Thoracic aorta (tissue), 2 donors: ENCODE measurements around the gene CASD1. TPM values are rescaled to one million over a fixed set of nuclear protein-coding genes. Genes with fewer than 3 reads are reported as not detected.

Source experiments
- ATAC-seq: fragments of 150-250 bp; one replicate; pipeline ENCODE4 v1.8.0; 2017; ENCODE audit warnings: low read depth; ENCODE audit not compliant: insufficient number of reproducible peaks, low FRiP score
- DNase-seq: peaks from one replicate; pipeline ENCODE4 v3.0.0-alpha.2; 2020; ENCODE audit warnings: low spot score
- H3K27ac ChIP-seq, 2 donors: fragments of 200-600 bp; sonication (generic); 1 replicate in 1 of 2; 2 replicates in 1 of 2; pipeline ENCODE4 v1.5.1; 2016; ENCODE audit warnings: mild to moderate bottlenecking in 2 of 2, moderate library complexity in 2 of 2
- H3K27me3 ChIP-seq: fragments of 200-600 bp; sonication (generic); replicated peaks from 2 replicates; pipeline ENCODE4 v1.6.0; 2016; ENCODE audit warnings: mild to moderate bottlenecking; ENCODE audit not compliant: insufficient read depth
- H3K36me3 ChIP-seq: fragments of 200-600 bp; sonication (generic); one replicate; pipeline ENCODE4 v1.5.1; 2016
- H3K4me1 ChIP-seq, 2 donors: fragments of 200-600 bp; sonication (generic); 1 replicate in 1 of 2; 2 replicates in 1 of 2; pipeline versions ENCODE4 v1.5.1 to v1.6.0; 2016; ENCODE audit warnings: low read depth in 2 of 2, mild to moderate bottlenecking in 1 of 2; ENCODE audit not compliant: control insufficient read depth in 1 of 2
- H3K4me3 ChIP-seq: fragments of 200-600 bp; sonication (generic); 2 replicates; pipeline ENCODE4 v1.5.1; 2016; ENCODE audit warnings: mild to moderate bottlenecking
- H3K9me3 ChIP-seq: fragments of 200-600 bp; sonication (generic); 2 replicates; pipeline ENCODE4 v1.5.1; 2016
- total RNA-seq, 2 donors: library from RNA; depleted of rRNA; stranded (reverse); fragments of >200 nt; gene quantifications; one replicate each; pipeline versions ENCODE4 v1.1.0 to v1.2.3, GENCODE V29; 2016
- TF ChIP-seq, protein P1 (sequence below): fragments of 200-600 bp; sonication (generic); IDR thresholded peaks from one replicate; pipeline ENCODE4 v1.5.1; 2019; ENCODE audit warnings: antibody characterized with exemption

The CASD1 gene
- total RNA-seq, 2 donors from 2014 or later: 12.3 to 21.0 TPM

GRCh38 chr7:94577357-94577756, 67.7 kb downstream of the CASD1 start:
- no peak for DNase-seq
- H3K9me3 ChIP-seq: peaks cover 17% of the 10 kb centered on the region
- TF ChIP-seq, protein P1, sequence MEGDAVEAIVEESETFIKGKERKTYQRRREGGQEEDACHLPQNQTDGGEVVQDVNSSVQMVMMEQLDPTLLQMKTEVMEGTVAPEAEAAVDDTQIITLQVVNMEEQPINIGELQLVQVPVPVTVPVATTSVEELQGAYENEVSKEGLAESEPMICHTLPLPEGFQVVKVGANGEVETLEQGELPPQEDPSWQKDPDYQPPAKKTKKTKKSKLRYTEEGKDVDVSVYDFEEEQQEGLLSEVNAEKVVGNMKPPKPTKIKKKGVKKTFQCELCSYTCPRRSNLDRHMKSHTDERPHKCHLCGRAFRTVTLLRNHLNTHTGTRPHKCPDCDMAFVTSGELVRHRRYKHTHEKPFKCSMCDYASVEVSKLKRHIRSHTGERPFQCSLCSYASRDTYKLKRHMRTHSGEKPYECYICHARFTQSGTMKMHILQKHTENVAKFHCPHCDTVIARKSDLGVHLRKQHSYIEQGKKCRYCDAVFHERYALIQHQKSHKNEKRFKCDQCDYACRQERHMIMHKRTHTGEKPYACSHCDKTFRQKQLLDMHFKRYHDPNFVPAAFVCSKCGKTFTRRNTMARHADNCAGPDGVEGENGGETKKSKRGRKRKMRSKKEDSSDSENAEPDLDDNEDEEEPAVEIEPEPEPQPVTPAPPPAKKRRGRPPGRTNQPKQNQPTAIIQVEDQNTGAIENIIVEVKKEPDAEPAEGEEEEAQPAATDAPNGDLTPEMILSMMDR: no peak
- H3K4me1 ChIP-seq: no peaks in the 10 kb centered on the region
- H3K27me3 ChIP-seq: no peaks in the 10 kb centered on the region
- no peak overlapping the region for H3K27ac ChIP-seq
- no peak for ATAC-seq
- H3K36me3 ChIP-seq: peaks cover 3% of the 10 kb centered on the region
- no peak overlapping the region for H3K4me3 ChIP-seq

GRCh38 chr7:94578614-94579013, 69.0 kb downstream of the CASD1 start:
- no peak for DNase-seq
- no peaks in the 10 kb centered on the region for H3K27me3 ChIP-seq
- H3K27ac ChIP-seq: no peak overlapping the region
- no peaks in the 10 kb centered on the region for H3K4me1 ChIP-seq
- H3K9me3 ChIP-seq: peaks cover 9% of the 10 kb centered on the region
- TF ChIP-seq, protein P1: no peak
- H3K36me3 ChIP-seq: peaks cover 3% of the 10 kb centered on the region
- no peak overlapping the region for H3K4me3 ChIP-seq
- ATAC-seq: no peak

DNA sequence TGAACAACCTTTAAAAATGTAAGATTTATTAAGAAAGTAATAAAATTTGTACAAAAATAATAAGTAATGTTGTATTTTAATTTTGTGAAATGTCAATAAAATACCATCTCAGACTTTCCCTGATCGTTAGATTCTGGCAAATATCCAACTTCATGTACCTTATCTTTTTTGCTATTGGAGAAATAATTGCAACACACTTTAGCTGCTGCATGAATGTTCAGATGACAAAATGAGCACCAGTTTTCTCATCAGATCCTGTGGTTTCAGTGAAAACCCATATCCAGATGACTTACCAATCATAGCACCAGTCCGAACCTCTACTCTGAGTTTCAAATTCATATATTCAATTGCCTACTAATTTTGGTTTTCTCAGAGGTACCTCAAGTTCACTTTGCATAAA, 69.9 kb downstream of the CASD1 start:
- H3K27me3 ChIP-seq: no peaks in the 10 kb centered on the region
- no peak for ATAC-seq
- no peaks in the 10 kb centered on the region for H3K4me1 ChIP-seq
- TF ChIP-seq, protein P1: no peak
- DNase-seq: no peak
- peaks cover 3% of the 10 kb centered on the region for H3K36me3 ChIP-seq
- peaks cover 9% of the 10 kb centered on the region for H3K9me3 ChIP-seq
- H3K27ac ChIP-seq: no peak overlapping the region
- no peak overlapping the region for H3K4me3 ChIP-seq

GRCh38 chr7:94580601-94581000, 71.0 kb downstream of the CASD1 start:
- DNase-seq (no peak), ATAC-seq (no peak)
- Histone ChIP-seq H3K4me1 (no peaks in the 10 kb centered on the region), H3K9me3 (no peaks in the 10 kb centered on the region), H3K4me3 (no peak overlapping the region), H3K36me3 (peaks cover 3% of the 10 kb centered on the region), H3K27ac (no peak overlapping the region), H3K27me3 (no peaks in the 10 kb centered on the region)
- TF ChIP-seq, protein P1: no peak

- H3K4me1 ChIP-seq: no peaks in the 10 kb centered on the region
- H3K9me3 ChIP-seq: no peaks in the 10 kb centered on the region
- DNase-seq: no peak
- no peak for ATAC-seq
- H3K4me3 ChIP-seq: no peak overlapping the region
- TF ChIP-seq, protein P1: no peak
- H3K27me3 ChIP-seq: no peaks in the 10 kb centered on the region
- no peaks in the 10 kb centered on the region for H3K36me3 ChIP-seq
- H3K27ac ChIP-seq: no peak overlapping the region
Observed at GRCh38 chr7:94584113-94584512, 74.5 kb downstream of the CASD1 start.
